ENCODE measurements around the gene ALPP.
"Not testable (repeated sequence)": the region's sequence is repeated elsewhere in the genome, so short reads cannot be mapped to it uniquely, and the experiment has no call there.

- not testable (repeated sequence) for TF ChIP-seq CTCF (IDR thresholded peaks at IDR 0.05); EZH2 (IDR thresholded peaks at IDR 0.05; ENCODE audit: borderline replicate concordance, insufficient read depth, low read depth, low read length, poor library complexity, severe bottlenecking)
Observed at GRCh38 chr2:232394431-232394830, 15.9 kb downstream of the ALPP start.
